Astrocyte of the spinal cord (primary cell): Measurements from ENCODE around the gene CHKA.

Experiments
- DNase-seq: peaks from one replicate; pipeline ENCODE4 v3.0.0; 2011; ENCODE audit warnings: low read depth, low spot score
- H3K4me3 ChIP-seq: 2 replicates; pipeline ENCODE4 v1.5.1; 2011; ENCODE audit warnings: low read depth, mild to moderate bottlenecking, low read length, moderate library complexity
- in situ Hi-C: cut with HindIII; loops from 2 replicates; pipeline ENCODE4 v1.10.0; 2017; ENCODE audit warnings: low sequenced_read_pairs
- TF ChIP-seq, protein P1 (sequence below): IDR thresholded peaks from 2 replicates; pipeline ENCODE4 v1.5.1; 2012; ENCODE audit warnings: low read depth, mild to moderate bottlenecking, low read length, inconsistent platforms

Gene CHKA

GRCh38 chr11:68145120-68145866, 24.1 kb upstream of the CHKA start:
- in situ Hi-C loops = no loop called here
- H3K4me3 ChIP-seq = no peak overlapping the region
- DNase-seq = no peak
- TF ChIP-seq, protein P1, sequence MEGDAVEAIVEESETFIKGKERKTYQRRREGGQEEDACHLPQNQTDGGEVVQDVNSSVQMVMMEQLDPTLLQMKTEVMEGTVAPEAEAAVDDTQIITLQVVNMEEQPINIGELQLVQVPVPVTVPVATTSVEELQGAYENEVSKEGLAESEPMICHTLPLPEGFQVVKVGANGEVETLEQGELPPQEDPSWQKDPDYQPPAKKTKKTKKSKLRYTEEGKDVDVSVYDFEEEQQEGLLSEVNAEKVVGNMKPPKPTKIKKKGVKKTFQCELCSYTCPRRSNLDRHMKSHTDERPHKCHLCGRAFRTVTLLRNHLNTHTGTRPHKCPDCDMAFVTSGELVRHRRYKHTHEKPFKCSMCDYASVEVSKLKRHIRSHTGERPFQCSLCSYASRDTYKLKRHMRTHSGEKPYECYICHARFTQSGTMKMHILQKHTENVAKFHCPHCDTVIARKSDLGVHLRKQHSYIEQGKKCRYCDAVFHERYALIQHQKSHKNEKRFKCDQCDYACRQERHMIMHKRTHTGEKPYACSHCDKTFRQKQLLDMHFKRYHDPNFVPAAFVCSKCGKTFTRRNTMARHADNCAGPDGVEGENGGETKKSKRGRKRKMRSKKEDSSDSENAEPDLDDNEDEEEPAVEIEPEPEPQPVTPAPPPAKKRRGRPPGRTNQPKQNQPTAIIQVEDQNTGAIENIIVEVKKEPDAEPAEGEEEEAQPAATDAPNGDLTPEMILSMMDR = no peak

DNA sequence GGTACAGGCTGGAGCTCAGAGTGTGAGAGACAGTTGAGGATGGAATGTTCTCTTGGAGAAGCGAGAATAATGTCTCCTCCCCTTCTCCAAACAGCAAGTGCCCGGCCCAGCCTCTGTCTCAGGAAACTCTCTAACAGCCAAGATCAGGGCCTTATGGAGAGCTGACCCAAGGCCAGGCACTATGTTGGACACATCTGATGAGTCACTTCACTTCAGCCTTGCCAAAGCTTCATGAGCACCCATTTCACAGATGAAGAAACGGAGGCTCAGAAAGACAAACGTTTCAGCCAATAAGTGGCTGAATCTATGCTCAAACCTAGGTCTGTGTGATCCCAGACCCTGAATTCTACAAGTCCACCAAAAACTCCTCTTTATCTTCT, 22.1 kb upstream of the CHKA start:
- in situ Hi-C loops = no loop called here
- TF ChIP-seq, protein P1 = no peak
- no peak overlapping the region for H3K4me3 ChIP-seq
- DNase-seq = no peak

DNA sequence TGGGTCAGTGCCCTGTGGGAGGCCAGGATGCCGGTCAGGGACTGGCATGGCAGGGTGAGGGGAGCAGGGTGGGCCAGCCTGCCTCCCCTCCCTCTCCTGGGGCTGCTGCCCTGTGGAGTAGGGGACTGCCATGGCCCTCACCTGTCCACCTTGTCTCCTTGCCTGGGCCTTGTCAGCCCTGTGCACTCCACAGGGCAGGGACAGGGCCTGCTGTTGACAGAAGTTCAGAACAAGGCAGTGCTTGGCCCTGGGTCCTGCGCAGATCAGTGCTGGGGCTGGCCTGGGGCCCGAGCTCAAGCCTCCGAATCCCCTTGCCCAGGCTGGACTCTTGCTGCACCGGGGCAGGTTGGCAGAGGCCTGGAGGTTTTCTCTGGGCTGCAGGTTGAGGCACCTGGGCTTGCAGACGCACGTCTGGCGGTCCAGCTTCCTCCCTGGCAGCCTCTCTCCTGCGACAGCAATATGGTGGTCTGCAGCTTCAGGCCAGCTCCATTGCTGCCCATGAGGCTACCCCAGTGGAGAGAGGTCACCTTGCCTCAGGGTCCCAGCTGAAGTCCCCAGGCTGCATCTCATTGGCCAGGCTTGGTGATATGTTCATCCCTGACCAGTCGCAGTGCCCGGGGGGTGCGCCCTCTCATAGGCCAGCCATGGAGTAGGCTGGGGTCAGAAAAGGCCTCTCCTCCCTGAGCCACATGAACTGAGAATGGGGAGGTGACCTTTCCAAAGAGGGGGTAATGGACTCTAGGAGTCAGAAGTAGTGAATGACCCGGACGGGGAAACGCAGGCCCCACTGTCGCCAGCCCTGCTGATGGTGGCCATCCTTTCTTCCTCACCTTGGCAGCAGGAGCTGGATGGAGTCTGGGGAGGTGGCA, 21.5 kb upstream of the CHKA start:
- in situ Hi-C loops = no loop called here
- no peak for DNase-seq
- TF ChIP-seq, protein P1 = no peak
- H3K4me3 ChIP-seq = no peak overlapping the region

- no peak for DNase-seq
- TF ChIP-seq, protein P1 = no peak
- in situ Hi-C loops = no loop called here
- H3K4me3 ChIP-seq = no peak overlapping the region
Observed at GRCh38 chr11:68142028-68142412, 20.8 kb upstream of the CHKA start.

DNA sequence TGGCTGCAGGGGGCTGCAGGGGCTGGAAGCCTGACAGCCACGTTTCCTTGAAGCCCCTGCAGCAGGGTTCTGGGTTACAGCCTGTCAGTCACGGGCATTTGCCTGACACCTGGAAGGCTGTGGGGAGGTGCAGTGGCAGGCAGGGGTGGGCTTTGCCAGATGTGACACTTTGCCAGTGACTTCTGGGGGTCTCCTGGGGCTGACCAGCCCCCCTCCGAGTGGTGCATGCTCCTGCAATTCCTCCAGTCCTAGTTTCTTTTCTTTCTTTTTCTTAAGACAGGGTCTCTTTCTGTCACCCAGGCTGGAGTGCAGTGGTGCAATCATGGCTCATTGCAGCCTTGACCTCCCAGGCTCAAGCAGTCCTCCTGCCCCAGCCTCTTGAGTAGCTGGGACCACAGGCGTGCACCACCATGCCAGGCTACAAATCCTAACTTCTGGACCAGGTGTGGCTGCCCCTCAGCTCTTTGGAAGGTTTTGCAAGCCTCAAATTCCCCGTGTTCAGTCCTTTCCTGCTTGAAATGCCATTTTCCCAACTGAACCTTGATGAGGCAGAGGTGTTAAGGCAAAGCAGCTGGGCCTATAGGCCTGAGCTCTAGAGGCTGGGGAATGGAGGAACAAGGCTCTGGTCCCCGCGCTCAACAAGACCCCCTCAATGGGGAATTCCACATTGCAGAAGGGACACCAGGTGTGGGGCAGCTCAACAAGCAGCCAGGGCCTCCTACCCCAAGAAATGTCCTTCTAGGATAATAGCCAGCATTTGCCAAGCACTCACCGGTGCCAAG, 20.2 kb upstream of the CHKA start:
- no peak for DNase-seq
- TF ChIP-seq, protein P1 = no peak
- H3K4me3 ChIP-seq = no peak overlapping the region
- in situ Hi-C loops = no loop called here

DNA sequence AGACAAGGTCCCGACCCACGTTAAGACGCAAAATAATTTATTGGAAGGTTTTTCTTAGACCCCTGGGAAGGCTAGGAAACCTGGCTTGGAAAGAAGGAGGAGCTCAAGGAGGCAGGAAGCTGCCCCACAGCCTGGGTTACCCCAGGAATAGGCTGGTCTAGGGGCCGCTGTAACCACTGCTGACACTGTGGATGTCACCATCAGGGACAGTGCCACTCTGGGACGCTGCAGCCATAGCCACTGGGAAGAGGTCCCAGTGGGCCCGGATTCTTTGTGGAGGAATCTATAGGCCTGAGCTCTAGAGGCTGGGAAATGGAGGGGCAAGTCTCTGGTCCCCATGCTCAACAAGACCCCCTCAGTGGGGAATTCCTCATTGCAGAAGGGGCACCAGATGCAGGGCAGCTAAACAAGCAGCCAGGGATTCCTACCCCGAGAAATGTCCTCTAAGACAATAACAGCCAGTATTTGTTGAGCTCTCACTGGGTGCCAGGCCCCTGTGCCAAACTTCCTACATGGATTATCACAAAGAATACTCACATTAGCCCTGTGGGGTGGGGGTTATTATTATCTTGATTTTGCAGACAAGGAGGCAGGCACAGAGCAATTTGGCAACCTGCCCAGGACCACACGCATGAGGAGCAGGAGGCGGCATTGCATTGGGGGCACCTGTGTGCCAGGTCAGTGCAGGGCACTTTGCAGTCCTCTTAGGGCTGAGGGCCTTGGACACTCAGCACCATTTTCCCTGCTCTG, 19.5 kb upstream of the CHKA start:
- no peak for DNase-seq
- TF ChIP-seq, protein P1 = no peak
- in situ Hi-C loops = no loop called here
- no peak overlapping the region for H3K4me3 ChIP-seq
